Endothelial cell of umbilical vein (primary cell): ENCODE measurements around the gene EPN2. TPM values are rescaled to one million over a fixed set of nuclear protein-coding genes. Genes with fewer than 3 reads are reported as not detected.

Experiments used
- BruUV-seq: library from RNA; stranded (reverse); fragments of 400-500 nt; replicated peaks from 2 replicates; lab custom pipeline; 2021; lab: Mats Ljungman, UMichigan
- CTCF ChIA-PET: fragments of 300-600, 350-600 bp; sonication (Branson Sonifier 250); formaldehyde crosslinking; loops from one replicate; lab custom pipeline; 2021; ENCODE audit warnings: antibody characterized with exemption, inconsistent platforms; lab: Charles Lee
- POLR2A ChIA-PET: fragments of 300-600, 350-600 bp; sonication (Branson Sonifier 250); formaldehyde crosslinking; loops from one replicate; lab custom pipeline; 2021; ENCODE audit warnings: antibody characterized with exemption, inconsistent platforms; lab: Charles Lee
- DNase-seq: peaks from one replicate; pipeline ENCODE4 v3.0.0-alpha.2; 2011; ENCODE audit warnings: low read depth, low spot score
- FAIRE-seq: peaks from 2 replicates; lab custom pipeline; 2011; peaks lifted over from hg19 to GRCh38; lab: Jason Lieb, UNC
- H2AFZ ChIP-seq: 2 replicates; pipeline ENCODE4 v1.6.0; 2012; ENCODE audit warnings: low read depth, low read length, control low read depth, inconsistent platforms
- H3K27ac ChIP-seq: 2 replicates; pipeline ENCODE4 v1.5.1; 2011; ENCODE audit warnings: low read depth, mild to moderate bottlenecking, control low read depth, low read length, moderate library complexity; ENCODE audit not compliant: insufficient read depth
- H3K27me3 ChIP-seq, 2 experiments: 2 replicates each; pipeline versions ENCODE4 v1.6.0 to v1.6.1; 2011; ENCODE audit warnings: low read length in 2 of 2, mixed read lengths in 1 of 2; ENCODE audit not compliant: control insufficient read depth in 2 of 2, insufficient read depth in 2 of 2
- H3K36me3 ChIP-seq, 2 experiments: 2 replicates in 1 of 2; 3 replicates in 1 of 2; pipeline ENCODE4 v1.5.1; 2011; ENCODE audit warnings: low read length in 2 of 2, mild to moderate bottlenecking in 1 of 2, moderate library complexity in 1 of 2; ENCODE audit not compliant: control insufficient read depth in 2 of 2, insufficient read depth in 2 of 2; ENCODE audit errors: extremely low read depth in 1 of 2
- H3K4me1 ChIP-seq: 3 replicates; pipeline ENCODE4 v1.5.1; 2011; ENCODE audit warnings: mild to moderate bottlenecking, low read length; ENCODE audit not compliant: control insufficient read depth, insufficient read depth; ENCODE audit errors: extremely low read depth
- H3K4me2 ChIP-seq: 2 replicates; pipeline ENCODE4 v1.6.1; 2011; ENCODE audit warnings: low read length, control low read depth, mixed read lengths; ENCODE audit not compliant: insufficient read depth
- H3K4me3 ChIP-seq, 3 experiments: fragments of 200-600 bp in 1 of 3; sonication (generic), shearing (Covaris generic) in 1 of 3; replicated peaks in 1 of 3; 2 replicates each; pipeline ENCODE4 v1.5.1; 2011 to 2016; ENCODE audit warnings: control low read depth in 3 of 3, low read length in 3 of 3, mild to moderate bottlenecking in 2 of 3, inconsistent platforms in 1 of 3, low read depth in 1 of 3, moderate library complexity in 1 of 3; ENCODE audit not compliant: insufficient read depth in 1 of 3
- H3K79me2 ChIP-seq: 2 replicates; pipeline ENCODE4 v1.6.0; 2012; ENCODE audit warnings: low read length, inconsistent platforms; ENCODE audit not compliant: control insufficient read depth, insufficient read depth
- H3K9ac ChIP-seq: replicated peaks from 2 replicates; pipeline ENCODE3; 2011; ENCODE audit warnings: low read length, control low read depth; ENCODE audit not compliant: insufficient read depth; ENCODE audit errors: extremely low read depth
- H3K9me1 ChIP-seq: replicated peaks from 3 replicates; pipeline ENCODE4 v1.6.0; 2011; ENCODE audit warnings: mild to moderate bottlenecking, low read length; ENCODE audit not compliant: control insufficient read depth, insufficient read depth; ENCODE audit errors: extremely low read depth
- H3K9me3 ChIP-seq: replicated peaks from 2 replicates; pipeline ENCODE4 v1.5.1; 2012; ENCODE audit warnings: low read length, inconsistent platforms; ENCODE audit not compliant: control insufficient read depth, insufficient read depth
- H4K20me1 ChIP-seq: replicated peaks from 2 replicates; pipeline ENCODE3; 2011; ENCODE audit warnings: mild to moderate bottlenecking, low read length; ENCODE audit not compliant: control insufficient read depth, insufficient read depth; ENCODE audit errors: extremely low read depth
- CTCF ChIP-seq, 2 donors: IDR thresholded peaks; 1 replicate in 1 of 2; 2 replicates in 1 of 2; pipeline ENCODE4 v1.5.1; 2011; ENCODE audit warnings: low read length in 2 of 2, mild to moderate bottlenecking in 2 of 2, moderate library complexity in 2 of 2, control low read depth in 1 of 2, inconsistent platforms in 1 of 2, low read depth in 1 of 2; ENCODE audit not compliant: insufficient read depth in 1 of 2; ENCODE audit errors: extremely low read depth in 1 of 2
- EZH2 ChIP-seq: IDR thresholded peaks from 2 replicates; pipeline ENCODE4 v1.6.1; 2012; ENCODE audit warnings: borderline replicate concordance, low read depth, mild to moderate bottlenecking, moderate library complexity, low read length, inconsistent platforms; ENCODE audit not compliant: severe bottlenecking
- FOS ChIP-seq: IDR thresholded peaks from 2 replicates; pipeline ENCODE4 v1.6.1; 2011; ENCODE audit warnings: mild to moderate bottlenecking, low read length, moderate library complexity, borderline replicate concordance; ENCODE audit not compliant: insufficient read depth
- GATA2 ChIP-seq: IDR thresholded peaks from 2 replicates; pipeline ENCODE4 v1.7.0; 2011; ENCODE audit warnings: low read depth, mild to moderate bottlenecking, moderate library complexity, mixed read lengths, low read length; ENCODE audit not compliant: insufficient read length, insufficient read depth
- JUN ChIP-seq: IDR thresholded peaks from 2 replicates; pipeline ENCODE4 v1.6.1; 2011; ENCODE audit warnings: borderline replicate concordance, low read depth; ENCODE audit not compliant: insufficient read length, insufficient read depth
- MAX ChIP-seq: IDR thresholded peaks from 2 replicates; pipeline ENCODE4 v1.6.1; 2011; ENCODE audit not compliant: insufficient read depth, insufficient read length
- MYC ChIP-seq: IDR thresholded peaks from one replicate; pipeline ENCODE4 v1.6.1; 2011; ENCODE audit warnings: mild to moderate bottlenecking, low read depth, low read length
- POLR2A ChIP-seq: IDR thresholded peaks from 2 replicates; pipeline ENCODE4 v1.6.1; 2012; ENCODE audit warnings: low read depth, mild to moderate bottlenecking, control low read depth, low read length
- POLR2AphosphoS5 ChIP-seq: IDR thresholded peaks from 2 replicates; pipeline ENCODE4 v1.6.1; 2012; ENCODE audit warnings: low read depth, mild to moderate bottlenecking, control low read depth, low read length, moderate library complexity; ENCODE audit not compliant: insufficient read depth
- dilution Hi-C: fragments of 300-500 bp; cut with MboI; formaldehyde crosslinking; loops from one replicate; pipeline ENCODE4 v1.15.0; 2019; ENCODE audit warnings: low sequenced_read_pairs; ENCODE audit not compliant: extremely low pct_ligation_motif_present
- intact Hi-C: fragments of 100-400 bp; cut with micrococcal nuclease; formaldehyde crosslinking; loops from one replicate; pipeline ENCODE4 v1.10.0; 2022
- polyA plus RNA-seq, 4 experiments: library from polyadenylated mRNA; depleted of rRNA in 3 of 4; stranded (reverse) in 3 of 4; unstranded in 1 of 4; fragments of >200 nt; gene quantifications; 2 replicates each; pipeline versions ENCODE4 v1.2.1 to v1.2.3, GENCODE V29; 2011 to 2012; ENCODE audit warnings: missing spikeins in 1 of 4
- total RNA-seq: library from RNA; stranded (reverse); gene quantifications from 2 replicates; pipeline ENCODE4 v1.2.3, GENCODE V29; 2021

The EPN2 gene
- total and polyA plus RNA-seq, 2 donors (not counting 3 experiments of a cell fraction or from before 2014, with no cell fraction given), result 40.3 to 70.5 TPM

GRCh38 chr17:19247473-19247872, 10.3 kb downstream of the EPN2 start:
- Histone ChIP-seq H3K4me3 (no peak overlapping the region), H3K9ac (no peak overlapping the region), H3K9me3 (no peaks in the 10 kb centered on the region), H3K4me1 (peaks cover 6% of the 10 kb centered on the region), H3K79me2 (peaks cover 67% of the 10 kb centered on the region), H2AFZ (no peak overlapping the region), H3K9me1 (no peaks in the 10 kb centered on the region), H3K4me2 (no peak overlapping the region), H3K36me3 (no peaks in the 10 kb centered on the region), H4K20me1 (peaks cover 3% of the 10 kb centered on the region), H3K27ac (no peak overlapping the region), H3K27me3 (no peaks in the 10 kb centered on the region)
- TF ChIP-seq POLR2AphosphoS5 (no peak), MAX (no peak), FOS (no peak), JUN (no peak), MYC (no peak), POLR2A (no peak), EZH2 (no peak), CTCF (IDR thresholded peaks at IDR 0.05; ENCODE audit: extremely low read depth in 1 of 2, insufficient read depth in 1 of 2, low read depth in 1 of 2, low read length in 2 of 2) (no peak), GATA2 (no peak)
- intact Hi-C loops, result no loop called here
- dilution Hi-C loops, result no loop called here
- BruUV-seq, result no TSS peak
- DNase-seq, result no peak
- ChIA-PET CTCF (interaction anchor here (0.9 to 3.6 kb wide), 5 partner anchors 9 to 116 kb away, joined by 3 to 14 read pairs (median 4); no protein-coding TSS in a partner anchor), POLR2A (no interaction called here)
- FAIRE-seq, result no peak
